Esophagus muscularis mucosa (tissue), 4 donors: ENCODE results near the gene ZBTB3. TPM values are rescaled to one million over a fixed set of nuclear protein-coding genes. Genes with fewer than 3 reads are reported as not detected.
A peak's percentile ranks its signal among the peaks of the same experiment; 100 is the strongest.

Experiments used
- DNase-seq: peaks from one replicate; pipeline ENCODE4 v3.0.0-alpha.2; 2017; ENCODE audit errors: extremely low spot score
- H3K27ac ChIP-seq, 4 donors: fragments of 200-600 bp; sonication (generic); replicated peaks in 1 of 4; 1 replicate in 3 of 4; 2 replicates in 1 of 4; pipeline ENCODE4 v1.5.1; 2016 to 2019; ENCODE audit warnings: mild to moderate bottlenecking in 1 of 4
- H3K27me3 ChIP-seq, 4 donors: fragments of 200-600 bp; sonication (generic); one replicate each; pipeline versions ENCODE4 v1.5.1 to v1.6.0; 2016 to 2019
- H3K36me3 ChIP-seq, 4 donors: fragments of 200-600 bp; sonication (generic); one replicate each; pipeline ENCODE4 v1.5.1; 2016 to 2019
- H3K4me1 ChIP-seq, 4 donors: fragments of 200-600 bp; sonication (generic); one replicate each; pipeline ENCODE4 v1.5.1; 2016 to 2019
- H3K4me3 ChIP-seq, 4 donors: fragments of 200-600 bp; sonication (generic); 1 replicate in 2 of 4; 2 replicates in 2 of 4; pipeline ENCODE4 v1.5.1; 2016 to 2019; ENCODE audit warnings: mild to moderate bottlenecking in 4 of 4, moderate library complexity in 1 of 4
- H3K9me3 ChIP-seq, 4 donors: fragments of 200-600 bp; sonication (generic); 1 replicate in 3 of 4; 2 replicates in 1 of 4; pipeline ENCODE4 v1.5.1; 2016 to 2019
- EP300 ChIP-seq: sonication (generic); formaldehyde crosslinking; IDR thresholded peaks from one replicate; pipeline ENCODE4 v1.6.1; 2017; ENCODE audit warnings: antibody characterized with exemption
- POLR2A ChIP-seq: fragments of 450-650 bp; IDR thresholded peaks from one replicate; pipeline ENCODE4 v1.6.1; 2017; ENCODE audit warnings: antibody characterized with exemption, moderate library complexity, mild to moderate bottlenecking, low read depth
- POLR2AphosphoS5 ChIP-seq, 2 donors: sonication (generic); formaldehyde crosslinking; IDR thresholded peaks; one replicate each; pipeline ENCODE4 v1.6.1; 2017; ENCODE audit warnings: antibody characterized with exemption in 2 of 2
- WGBS: methylation state at CpG from one replicate; pipeline ENCODE4 v1.1.5; 2018; 5-methylcytosine and 5-hydroxymethylcytosine counted together
- intact Hi-C: fragments of 100-400 bp; cut with DNase I; formaldehyde crosslinking; loops from one replicate; pipeline ENCODE4 v1.15.1; 2023
- total RNA-seq, 4 donors: library from RNA; depleted of rRNA; stranded (reverse); fragments of >200 nt; gene quantifications; one replicate each; pipeline versions ENCODE4 v1.1.0 to v1.2.1, GENCODE V29; 2016
- TF ChIP-seq, protein P1 (sequence below), 3 experiments: fragments of 200-600 bp in 2 of 3; fragments of 450-650 bp in 1 of 3; sonication (generic) in 2 of 3; IDR thresholded peaks; one replicate each; pipeline ENCODE4 v1.5.1; 2017 to 2019; ENCODE audit warnings: antibody characterized with exemption in 3 of 3, mild to moderate bottlenecking in 2 of 3, moderate library complexity in 1 of 3

Gene ZBTB3
- total RNA-seq, 4 donors from 2014 or later, result 6.2 to 12.3 (median 9.1) TPM

DNA sequence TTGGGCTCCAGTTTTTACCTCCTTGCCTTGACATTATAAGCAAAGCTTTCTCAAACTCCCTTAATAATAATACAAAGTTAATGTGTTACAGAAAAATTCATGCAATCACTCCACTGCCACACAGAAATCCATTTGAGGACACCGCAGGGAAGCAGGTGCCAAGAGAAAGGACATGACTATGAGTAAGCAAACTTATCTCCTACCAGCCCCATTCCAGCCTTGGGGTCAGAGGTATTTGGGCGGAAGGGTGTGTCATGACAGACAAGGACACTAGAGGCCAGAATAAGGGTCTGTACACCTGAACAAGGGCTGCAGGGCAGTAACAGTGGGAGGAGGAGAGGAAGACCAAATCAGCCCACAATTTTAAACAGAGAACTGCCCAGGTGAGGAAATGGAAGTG is 40.6 kb downstream of the ZBTB3 start:
- Histone ChIP-seq H3K4me1 (peaks cover 17 to 33% (median 24%) of the 10 kb centered on the region in 4 donors), H3K27ac (peak overlapping the region in 1 of 4 donors; percentile 8), H3K27me3 (no peaks in the 10 kb centered on the region), H3K36me3 (peaks cover 56 to 79% (median 78%) of the 10 kb centered on the region in 4 donors), H3K4me3 (no peak overlapping the region), H3K9me3 (no peaks in the 10 kb centered on the region)
- no peak for DNase-seq
- intact Hi-C loops, result no loop called here
- WGBS, result 82% methylated on average over 2 of the region's 2 CpGs
- TF ChIP-seq, protein P1, sequence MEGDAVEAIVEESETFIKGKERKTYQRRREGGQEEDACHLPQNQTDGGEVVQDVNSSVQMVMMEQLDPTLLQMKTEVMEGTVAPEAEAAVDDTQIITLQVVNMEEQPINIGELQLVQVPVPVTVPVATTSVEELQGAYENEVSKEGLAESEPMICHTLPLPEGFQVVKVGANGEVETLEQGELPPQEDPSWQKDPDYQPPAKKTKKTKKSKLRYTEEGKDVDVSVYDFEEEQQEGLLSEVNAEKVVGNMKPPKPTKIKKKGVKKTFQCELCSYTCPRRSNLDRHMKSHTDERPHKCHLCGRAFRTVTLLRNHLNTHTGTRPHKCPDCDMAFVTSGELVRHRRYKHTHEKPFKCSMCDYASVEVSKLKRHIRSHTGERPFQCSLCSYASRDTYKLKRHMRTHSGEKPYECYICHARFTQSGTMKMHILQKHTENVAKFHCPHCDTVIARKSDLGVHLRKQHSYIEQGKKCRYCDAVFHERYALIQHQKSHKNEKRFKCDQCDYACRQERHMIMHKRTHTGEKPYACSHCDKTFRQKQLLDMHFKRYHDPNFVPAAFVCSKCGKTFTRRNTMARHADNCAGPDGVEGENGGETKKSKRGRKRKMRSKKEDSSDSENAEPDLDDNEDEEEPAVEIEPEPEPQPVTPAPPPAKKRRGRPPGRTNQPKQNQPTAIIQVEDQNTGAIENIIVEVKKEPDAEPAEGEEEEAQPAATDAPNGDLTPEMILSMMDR (IDR thresholded peaks at IDR 0.05), result no peak
- no peak for TF ChIP-seq POLR2A
- TF ChIP-seq POLR2AphosphoS5 (IDR thresholded peaks at IDR 0.05), result no peak
- no peak for TF ChIP-seq EP300

DNA sequence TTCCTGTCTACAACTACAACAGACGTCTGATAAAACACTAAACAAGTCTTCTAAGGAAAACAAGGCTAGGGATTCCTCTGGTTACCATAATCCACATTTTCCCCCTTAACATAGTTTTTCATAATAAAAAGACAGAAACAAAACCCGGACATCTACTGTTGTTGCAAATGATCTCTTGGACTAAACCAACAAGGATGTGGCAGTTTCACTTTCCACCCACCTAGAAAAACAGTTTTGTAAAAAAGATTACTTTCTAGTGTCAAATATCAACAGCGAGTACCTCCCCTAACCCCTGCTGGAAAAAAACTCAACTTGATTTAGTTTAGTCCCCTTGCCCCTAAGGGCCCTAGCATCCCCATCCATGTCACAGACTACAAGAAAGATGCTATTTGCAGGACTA is 41.1 kb downstream of the ZBTB3 start:
- Histone ChIP-seq H3K27ac (no peak overlapping the region), H3K36me3 (peaks cover 52 to 74% (median 73%) of the 10 kb centered on the region in 4 donors)

DNA sequence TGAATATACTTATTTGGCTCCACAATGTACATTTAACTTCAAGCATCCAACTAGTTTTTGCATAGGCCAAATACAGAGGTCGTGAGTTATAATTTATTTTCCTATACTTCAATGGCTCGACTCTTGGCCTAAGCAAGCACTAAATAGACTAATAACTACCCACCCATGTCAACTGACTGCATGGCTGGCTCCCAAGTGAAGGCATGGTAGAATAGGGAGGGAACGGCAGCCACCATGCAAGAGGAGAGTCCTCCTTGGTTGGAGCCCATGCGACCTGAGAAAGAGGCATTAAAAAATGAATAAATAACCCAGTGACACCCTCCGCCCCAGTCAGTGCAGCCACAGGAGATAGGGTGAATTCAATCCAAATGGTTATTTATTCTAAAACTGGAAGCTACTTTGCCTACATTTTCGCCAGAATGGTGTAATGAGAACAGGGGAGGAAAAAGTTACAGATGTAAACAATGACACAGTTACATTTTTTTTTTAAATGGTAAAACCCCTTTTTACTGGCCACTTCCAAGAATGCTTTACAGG is 41.6 kb downstream of the ZBTB3 start:
- no peaks in the 10 kb centered on the region for H3K9me3 ChIP-seq
- intact Hi-C loops, result no loop called here
- H3K27ac ChIP-seq, result no peak overlapping the region
- H3K4me3 ChIP-seq, result no peak overlapping the region
- TF ChIP-seq POLR2AphosphoS5 (IDR thresholded peaks at IDR 0.05) (no peak), EP300 (no peak), POLR2A (no peak)
- TF ChIP-seq, protein P1 (IDR thresholded peaks at IDR 0.05), result no peak
- WGBS, result 78% methylated on average over 6 of the region's 6 CpGs
- H3K4me1 ChIP-seq, result peaks cover 22 to 36% (median 28%) of the 10 kb centered on the region in 4 donors
- peaks cover 46 to 69% (median 68%) of the 10 kb centered on the region in 4 donors for H3K36me3 ChIP-seq
- DNase-seq, result no peak
- H3K27me3 ChIP-seq, result no peaks in the 10 kb centered on the region

More for the DNA sequence above, 41.1 kb downstream of the ZBTB3 start:
- Histone ChIP-seq H3K4me3 (no peak overlapping the region), H3K27me3 (no peaks in the 10 kb centered on the region), H3K9me3 (no peaks in the 10 kb centered on the region), H3K4me1 (peaks cover 19 to 35% (median 26%) of the 10 kb centered on the region in 4 donors)
- no peak for DNase-seq
- intact Hi-C loops, result no loop called here
- TF ChIP-seq EP300 (no peak), POLR2A (no peak), POLR2AphosphoS5 (IDR thresholded peaks at IDR 0.05) (no peak)
- TF ChIP-seq, protein P1 (IDR thresholded peaks at IDR 0.05), result no peak
- 64% methylated on average over 3 of the region's 3 CpGs for WGBS

DNA sequence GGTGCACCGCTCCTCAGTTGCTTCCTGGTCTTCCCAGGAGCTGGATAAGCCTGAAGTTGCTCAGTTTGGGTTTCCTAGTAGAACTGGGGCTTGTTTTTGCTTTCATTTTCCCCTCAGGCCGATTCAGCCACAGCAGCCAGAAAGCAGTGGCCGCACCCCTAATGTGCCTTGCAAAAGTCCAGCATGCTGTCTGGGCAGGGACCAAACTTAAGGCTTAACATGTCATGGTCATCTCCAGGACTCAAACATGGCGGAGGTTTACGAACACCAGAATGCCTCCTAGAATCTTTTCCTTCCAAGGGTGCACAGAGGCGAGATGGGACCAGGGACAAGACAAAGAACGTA is 44.0 kb downstream of the ZBTB3 start:
- intact Hi-C loops, result no loop called here

DNA sequence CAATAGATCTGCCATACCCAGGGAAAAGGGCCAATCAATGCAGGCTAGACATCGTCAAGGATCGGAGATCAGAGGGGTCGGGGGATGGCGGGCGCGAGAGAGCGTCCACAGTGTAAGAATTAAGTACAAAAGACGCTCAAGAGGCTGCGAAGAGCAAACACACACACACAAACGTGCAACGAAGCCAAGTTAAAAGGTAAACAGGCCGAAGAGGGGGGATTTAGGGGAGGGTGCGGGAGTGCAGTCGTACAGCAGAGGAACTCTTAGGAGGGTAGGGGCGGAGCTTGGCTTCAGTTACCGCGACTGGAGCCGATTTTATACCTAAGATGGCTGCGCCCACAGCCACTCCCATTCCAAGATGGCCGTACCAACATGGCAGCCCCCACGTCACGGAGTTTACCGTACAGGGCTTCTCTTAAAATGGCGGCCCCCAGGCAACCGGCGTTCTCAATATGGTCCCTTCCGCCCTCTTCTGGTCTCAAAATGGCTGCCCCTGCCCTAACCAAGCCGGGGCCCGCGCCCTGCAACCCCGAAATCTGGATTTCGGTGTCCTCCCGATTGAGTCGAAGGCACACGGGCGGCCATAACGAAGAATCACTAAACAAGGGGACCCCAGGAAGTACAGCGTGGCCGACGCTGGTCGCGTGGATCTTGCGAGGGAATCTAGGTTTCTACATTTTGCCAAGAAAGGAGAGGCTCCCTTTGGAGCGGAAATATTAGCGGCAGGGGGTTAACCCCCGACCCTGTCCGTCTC is 44.5 kb downstream of the ZBTB3 start:
- peak; percentile 99 for DNase-seq
- TF ChIP-seq POLR2AphosphoS5 (IDR thresholded peaks at IDR 0.05), result peak; percentile 87 to 88
- no peak for TF ChIP-seq EP300
- no peak for TF ChIP-seq POLR2A
- TF ChIP-seq, protein P1 (IDR thresholded peaks at IDR 0.05), result peak in 2 of 3 experiments; percentile 14 to 40
- intact Hi-C loops, result no loop called here
- H3K27me3 ChIP-seq, result no peaks in the 10 kb centered on the region
- H3K4me3 ChIP-seq, result peak overlapping the region; percentile 57 to 70 (median 65)
- peak overlapping the region; percentile 91 to 95 (median 92) for H3K27ac ChIP-seq
- H3K4me1 ChIP-seq, result peaks cover 43 to 51% (median 44%) of the 10 kb centered on the region in 4 donors
- peaks cover 19 to 40% (median 39%) of the 10 kb centered on the region in 4 donors for H3K36me3 ChIP-seq
- H3K9me3 ChIP-seq, result no peaks in the 10 kb centered on the region
- whole genome bisulfite sequencing, result 2% methylated on average over 46 of the region's 47 CpGs

More for the DNA sequence above, 44.0 kb downstream of the ZBTB3 start:
- peaks cover 24 to 45% (median 44%) of the 10 kb centered on the region in 4 donors for H3K36me3 ChIP-seq
- WGBS, result 58% methylated on average over 6 of the region's 7 CpGs
- TF ChIP-seq POLR2AphosphoS5 (IDR thresholded peaks at IDR 0.05), result no peak
- no peak for TF ChIP-seq EP300
- peak overlapping the region; percentile 91 to 95 (median 92) for H3K27ac ChIP-seq
- H3K4me3 ChIP-seq, result peak overlapping the region; percentile 57 to 70 (median 65)
- peaks cover 42 to 49% (median 45%) of the 10 kb centered on the region in 4 donors for H3K4me1 ChIP-seq
- no peak for DNase-seq
- no peaks in the 10 kb centered on the region for H3K9me3 ChIP-seq
- H3K27me3 ChIP-seq, result no peaks in the 10 kb centered on the region
